ENCODE data around the gene SH2B2.

GRCh38 chr7:102319671-102320070, 33.0 kb downstream of the SH2B2 start:
- TF ChIP-seq CTCF (IDR thresholded peaks at IDR 0.05; ENCODE audit: borderline replicate concordance, extremely low read depth, low read length, poor library complexity, severe bottlenecking) = no peak
- TF ChIP-seq EZH2 (IDR thresholded peaks at IDR 0.05; ENCODE audit: borderline replicate concordance, low read depth, low read length, severe bottlenecking) = no peak

Measured in DND-41 (cell line).